ENCODE results near the gene UNC45A.

DNA sequence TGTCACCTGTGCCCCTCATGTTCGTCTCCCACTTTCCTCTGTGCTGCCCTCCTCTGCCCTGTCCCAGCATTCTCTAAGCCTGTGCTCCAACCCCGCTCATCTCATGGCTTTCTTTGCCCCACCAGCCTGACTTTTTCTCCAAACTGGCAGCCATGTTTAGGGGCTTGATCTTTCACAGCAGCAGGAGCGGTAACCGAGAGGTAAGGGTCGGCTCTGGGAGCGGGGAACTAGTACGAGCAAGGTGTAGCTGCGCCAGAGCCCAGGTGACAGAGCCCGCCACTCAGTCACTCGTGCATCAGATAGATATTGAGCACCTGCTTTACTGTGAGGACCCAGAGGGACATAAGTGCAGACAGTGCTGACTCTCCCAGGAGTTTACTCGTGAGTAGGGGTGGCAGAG is 18.6 kb upstream of the UNC45A start:
- no peak for TF ChIP-seq MXI1 (IDR thresholded peaks at IDR 0.05; ENCODE audit: borderline replicate concordance, low read depth, low read length)
- TF ChIP-seq, protein P1, sequence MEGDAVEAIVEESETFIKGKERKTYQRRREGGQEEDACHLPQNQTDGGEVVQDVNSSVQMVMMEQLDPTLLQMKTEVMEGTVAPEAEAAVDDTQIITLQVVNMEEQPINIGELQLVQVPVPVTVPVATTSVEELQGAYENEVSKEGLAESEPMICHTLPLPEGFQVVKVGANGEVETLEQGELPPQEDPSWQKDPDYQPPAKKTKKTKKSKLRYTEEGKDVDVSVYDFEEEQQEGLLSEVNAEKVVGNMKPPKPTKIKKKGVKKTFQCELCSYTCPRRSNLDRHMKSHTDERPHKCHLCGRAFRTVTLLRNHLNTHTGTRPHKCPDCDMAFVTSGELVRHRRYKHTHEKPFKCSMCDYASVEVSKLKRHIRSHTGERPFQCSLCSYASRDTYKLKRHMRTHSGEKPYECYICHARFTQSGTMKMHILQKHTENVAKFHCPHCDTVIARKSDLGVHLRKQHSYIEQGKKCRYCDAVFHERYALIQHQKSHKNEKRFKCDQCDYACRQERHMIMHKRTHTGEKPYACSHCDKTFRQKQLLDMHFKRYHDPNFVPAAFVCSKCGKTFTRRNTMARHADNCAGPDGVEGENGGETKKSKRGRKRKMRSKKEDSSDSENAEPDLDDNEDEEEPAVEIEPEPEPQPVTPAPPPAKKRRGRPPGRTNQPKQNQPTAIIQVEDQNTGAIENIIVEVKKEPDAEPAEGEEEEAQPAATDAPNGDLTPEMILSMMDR (conservative IDR thresholded peaks at IDR 0.05; ENCODE audit: low read depth, low read length) = no peak

Measured in IMR-90 (cell line).